Measurements from ENCODE around the gene CPT1C.

CPT1C gene

GRCh38 chr19:49755956-49756355 is 65.0 kb downstream of the CPT1C start:
- DNase-seq (ENCODE audit: low read depth): no peak

GRCh38 chr19:49758292-49758691 is 67.4 kb downstream of the CPT1C start:
- peak; percentile 79 for DNase-seq (ENCODE audit: low read depth)

- DNase-seq (ENCODE audit: low read depth): no peak
Observed at GRCh38 chr19:49761249-49761624, 70.3 kb downstream of the CPT1C start.

- DNase-seq (ENCODE audit: low read depth): peak; percentile 58
Observed at GRCh38 chr19:49761625-49762311, 70.9 kb downstream of the CPT1C start.

GRCh38 chr19:49763230-49763629 is 72.3 kb downstream of the CPT1C start, which contains the start of gene TSKS:
TSKS (minus strand) TSS chr19:49763306; CDS start chr19:49763247, 59 bp downstream.
- no peak for DNase-seq (ENCODE audit: low read depth)
